22Rv1 (cell line): ENCODE results near the gene ARHGEF28.

Experiments used
- CTCF ChIP-seq: fragments of 450-650 bp; IDR thresholded peaks from 2 replicates; pipeline ENCODE4 v1.5.1; 2017; ENCODE audit warnings: mild to moderate bottlenecking
- ZFX ChIP-seq: fragments of 450-650 bp; IDR thresholded peaks from 2 replicates; pipeline ENCODE4 v1.6.1; 2017; ENCODE audit warnings: antibody characterized with exemption, borderline replicate concordance

GRCh38 chr5:73966451-73966850 is 340.5 kb downstream of the ARHGEF28 start:
- TF ChIP-seq CTCF (no peak), ZFX (no peak)
